Naive thymus-derived CD4-positive, alpha-beta T cell (primary cell): Measurements from ENCODE around the gene PISD. TPM values are rescaled to one million over a fixed set of nuclear protein-coding genes. Genes with fewer than 3 reads are reported as not detected.

Experiments
- ATAC-seq: fragments of 150-1000 bp; cut with Tn5 transposase; 2 replicates; pipeline ENCODE4 v1.10.0; 2021; ENCODE audit warnings: mild to moderate bottlenecking, moderate library complexity
- CTCF ChIA-PET: fragments of 350-600 bp; sonication (Branson Sonifier 250); formaldehyde crosslinking; loops from one replicate; lab custom pipeline; 2021; ENCODE audit warnings: antibody characterized with exemption; lab: Charles Lee
- POLR2A ChIA-PET: fragments of 350-600 bp; sonication (Branson Sonifier 250); formaldehyde crosslinking; loops from one replicate; lab custom pipeline; 2021; ENCODE audit warnings: antibody characterized with exemption, inconsistent platforms; lab: Charles Lee
- DNase-seq, 9 donors: peaks; one replicate each; pipeline versions ENCODE4 v3.0.0 to v3.0.0-alpha.2; 2020 to 2022; ENCODE audit warnings: mixed read lengths in 1 of 9
- H3K27ac ChIP-seq: one replicate; pipeline ENCODE4 v1.7.0; 2013; ENCODE audit warnings: mild to moderate bottlenecking, low read depth, low read length, moderate library complexity
- H3K27me3 ChIP-seq, 2 donors: one replicate each; pipeline ENCODE4 v1.7.0; 2013; ENCODE audit warnings: low read length in 2 of 2, mild to moderate bottlenecking in 2 of 2, moderate library complexity in 2 of 2; ENCODE audit not compliant: control insufficient read depth in 2 of 2, insufficient read depth in 2 of 2
- H3K36me3 ChIP-seq, 3 experiments: 1 replicate in 2 of 3; 2 replicates in 1 of 3; pipeline ENCODE4 v1.7.0; 2013; ENCODE audit warnings: low read length in 3 of 3, mild to moderate bottlenecking in 3 of 3, moderate library complexity in 1 of 3; ENCODE audit not compliant: insufficient read depth in 3 of 3, control insufficient read depth in 2 of 3
- H3K4me1 ChIP-seq, 2 donors: one replicate each; pipeline ENCODE4 v1.7.0; 2013; ENCODE audit warnings: low read length in 2 of 2, mild to moderate bottlenecking in 2 of 2, moderate library complexity in 1 of 2; ENCODE audit not compliant: control insufficient read depth in 2 of 2, insufficient read depth in 2 of 2
- H3K4me3 ChIP-seq: 2 replicates; pipeline ENCODE4 v1.7.0; 2013; ENCODE audit warnings: mild to moderate bottlenecking, low read length
- H3K9me3 ChIP-seq, 3 experiments: 1 replicate in 2 of 3; 2 replicates in 1 of 3; pipeline ENCODE4 v1.7.0; 2013; ENCODE audit warnings: low read length in 3 of 3; ENCODE audit not compliant: control insufficient read depth in 2 of 3
- H3K27ac Mint-ChIP-seq, 9 donors: one replicate each; pipeline ENCODE4 v1.8.0; 2020 to 2022; ENCODE audit warnings: mixed read lengths in 9 of 9, mild to moderate bottlenecking in 8 of 9, moderate library complexity in 5 of 9, inconsistent platforms in 2 of 9
- H3K27me3 Mint-ChIP-seq, 5 donors: one replicate each; pipeline ENCODE4 v1.8.0; 2021 to 2022; ENCODE audit warnings: mixed read lengths in 5 of 5, mild to moderate bottlenecking in 1 of 5
- H3K36me3 Mint-ChIP-seq, 5 donors: one replicate each; pipeline ENCODE4 v1.8.0; 2020 to 2022; ENCODE audit warnings: mixed read lengths in 5 of 5, mild to moderate bottlenecking in 3 of 5, inconsistent platforms in 1 of 5
- H3K4me1 Mint-ChIP-seq, 7 donors: one replicate each; pipeline ENCODE4 v1.8.0; 2020 to 2022; ENCODE audit warnings: mixed read lengths in 7 of 7, mild to moderate bottlenecking in 3 of 7, inconsistent platforms in 1 of 7
- H3K4me3 Mint-ChIP-seq, 10 donors: one replicate each; pipeline ENCODE4 v1.8.0; 2020 to 2022; ENCODE audit warnings: mild to moderate bottlenecking in 10 of 10, mixed read lengths in 10 of 10, moderate library complexity in 6 of 10, inconsistent platforms in 2 of 10
- H3K9me3 Mint-ChIP-seq, 11 donors: one replicate each; pipeline ENCODE4 v1.8.0; 2020 to 2022; ENCODE audit warnings: mixed read lengths in 11 of 11, mild to moderate bottlenecking in 4 of 11, inconsistent platforms in 1 of 11, moderate library complexity in 1 of 11
- intact Hi-C, 2 donors: fragments of 100-400 bp; cut with micrococcal nuclease; formaldehyde crosslinking; loops; one replicate each; pipeline ENCODE4 v1.15.1; 2023
- polyA plus RNA-seq, 2 donors: library from polyadenylated mRNA; unstranded; fragments of 300-500 nt; fragmentation: Illumina TruSeq; gene quantifications; one replicate each; pipeline ENCODE4 v1.2.3, GENCODE V29; 2021
- total RNA-seq, 6 experiments: library from RNA in 5 of 6; stranded (reverse) in 5 of 6; gene quantifications; 1 replicate in 5 of 6; 2 replicates in 1 of 6; pipeline ENCODE4 v1.2.3 and lab custom pipeline; 2021 to 2026

The PISD gene
- total and polyA plus RNA-seq, 7 experiments from 2014 or later, result 15.3 to 47.8 (median 31.5) TPM

DNA sequence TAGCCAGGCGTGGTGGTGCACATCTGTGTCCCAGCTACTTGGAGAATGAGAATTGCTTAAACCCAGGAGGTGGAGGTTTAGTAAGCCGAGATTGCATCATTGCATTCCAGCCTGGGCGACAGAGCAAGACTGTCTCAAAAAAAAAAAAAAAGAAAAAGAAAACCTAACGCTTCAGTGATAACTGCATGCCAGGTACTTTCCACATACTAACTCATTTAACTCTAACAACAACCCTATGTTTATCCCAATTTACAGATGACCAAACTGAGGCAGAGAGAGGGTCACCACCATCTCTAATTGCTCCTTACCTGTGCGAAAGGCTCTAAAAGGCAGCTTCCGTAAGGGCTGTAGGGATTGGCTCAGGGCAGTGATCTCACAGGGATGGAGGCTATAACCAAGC, 11.6 kb downstream of the PISD start:
- Histone ChIP-seq H3K9me3 (no peaks in the 10 kb centered on the region), H3K27me3 (no peaks in the 10 kb centered on the region), H3K27ac (no peak overlapping the region), H3K4me3 (no peak overlapping the region), H3K4me1 (no peaks in the 10 kb centered on the region), H3K36me3 (peaks cover 0 to 45% (median 9%) of the 10 kb centered on the region in 3 experiments)
- Mint-ChIP-seq H3K27ac (no peak overlapping the region), H3K9me3 (no peaks in the 10 kb centered on the region), H3K4me3 (no peak overlapping the region), H3K36me3 (peaks cover 0 to 24% (median 11%) of the 10 kb centered on the region in 5 donors), H3K4me1 (peaks cover 11 to 22% (median 17%) of the 10 kb centered on the region in 7 donors), H3K27me3 (no peaks in the 10 kb centered on the region)
- ATAC-seq (no peak), DNase-seq (no peak)
- intact Hi-C loops, result no loop called here
- ChIA-PET POLR2A (no interaction called here), CTCF (no interaction called here)

DNA sequence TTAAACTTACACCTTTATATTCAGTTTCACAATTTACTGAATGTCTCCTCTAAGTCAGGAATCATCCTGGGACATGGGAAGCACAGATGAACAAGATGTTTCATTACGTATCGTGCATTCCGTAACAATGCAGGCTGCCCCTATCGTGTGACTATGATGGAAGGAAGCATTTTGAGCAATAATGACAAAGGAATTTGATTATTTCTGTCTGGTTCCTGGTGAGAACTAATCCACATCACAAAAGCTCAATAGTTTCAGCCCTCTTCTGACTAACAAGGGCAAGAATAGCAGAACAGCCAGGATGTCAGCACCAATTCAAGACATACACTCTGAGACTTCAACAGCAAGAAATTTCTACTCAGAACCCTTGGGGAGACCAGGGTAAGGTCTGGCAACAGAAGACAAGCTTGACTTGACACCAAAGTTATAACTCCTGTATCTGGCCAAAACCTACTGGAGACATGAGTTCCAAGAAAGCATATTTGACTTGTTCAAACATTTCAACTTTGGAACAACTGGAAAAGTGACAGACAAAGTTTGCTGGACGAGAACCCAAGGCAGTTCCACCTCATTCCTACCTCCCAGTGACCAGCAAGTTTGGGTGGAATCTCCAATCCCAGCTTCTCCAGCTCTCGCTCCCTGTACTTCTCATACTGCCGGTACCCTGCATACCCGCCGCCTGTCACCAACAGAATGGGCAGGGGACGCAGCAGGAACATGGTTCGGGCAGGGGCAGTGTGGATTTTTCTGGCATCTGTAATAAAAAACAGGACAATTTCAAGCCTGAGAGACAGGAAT, 14.3 kb downstream of the PISD start:
- intact Hi-C loops, result no loop called here
- POLR2A ChIA-PET, result interaction anchor here (1.7 kb wide), 1 partner anchor 14 kb away, joined by 7 read pairs; the partner anchor contains the start of gene PISD
- Mint-ChIP-seq H3K9me3 (no peaks in the 10 kb centered on the region), H3K27ac (no peak overlapping the region), H3K4me1 (peaks cover 0 to 21% (median 4%) of the 10 kb centered on the region in 7 donors), H3K36me3 (peaks cover 0 to 24% (median 8%) of the 10 kb centered on the region in 5 donors), H3K27me3 (no peaks in the 10 kb centered on the region), H3K4me3 (no peak overlapping the region)
- Histone ChIP-seq H3K27me3 (no peaks in the 10 kb centered on the region), H3K27ac (no peak overlapping the region), H3K4me3 (no peak overlapping the region), H3K9me3 (no peaks in the 10 kb centered on the region), H3K36me3 (peaks cover 0 to 50% (median 9%) of the 10 kb centered on the region in 3 experiments), H3K4me1 (no peaks in the 10 kb centered on the region)
- CTCF ChIA-PET, result interaction anchor here (0.6 kb wide), 1 partner anchor 207 kb away, joined by 3 read pairs; no protein-coding TSS in a partner anchor
- DNase-seq (no peak), ATAC-seq (no peak)

DNA sequence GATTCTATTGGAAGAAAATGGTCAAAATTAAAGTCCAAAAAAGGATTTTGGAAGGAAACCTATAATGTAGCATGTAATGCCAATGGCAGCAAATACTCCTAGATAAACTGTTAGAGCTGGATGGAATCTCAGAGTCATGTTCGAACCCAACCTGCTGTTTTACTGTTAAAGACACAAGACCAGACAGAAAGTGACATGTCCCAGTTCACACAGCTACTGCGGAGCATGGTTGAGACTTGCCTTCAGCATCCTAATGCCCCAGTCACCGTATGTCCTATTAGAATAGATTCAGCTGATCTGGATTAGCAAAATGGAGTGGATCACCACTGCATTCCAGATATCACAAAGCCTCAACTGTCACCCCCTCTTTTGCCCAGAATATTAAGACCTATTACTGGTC, 14.9 kb downstream of the PISD start:
- intact Hi-C loops, result no loop called here
- no peaks in the 10 kb centered on the region for H3K4me1 ChIP-seq
- no peak overlapping the region for H3K4me3 Mint-ChIP-seq
- no peak overlapping the region for H3K27ac Mint-ChIP-seq
- no peak overlapping the region for H3K27ac ChIP-seq
- H3K9me3 Mint-ChIP-seq, result no peaks in the 10 kb centered on the region
- CTCF ChIA-PET, result no interaction called here
- peaks cover 0 to 21% (median 4%) of the 10 kb centered on the region in 7 donors for H3K4me1 Mint-ChIP-seq
- no peak for DNase-seq
- no peak overlapping the region for H3K4me3 ChIP-seq
- peaks cover 0 to 28% (median 8%) of the 10 kb centered on the region in 5 donors for H3K36me3 Mint-ChIP-seq
- H3K36me3 ChIP-seq, result peaks cover 0 to 53% (median 9%) of the 10 kb centered on the region in 3 experiments
- ATAC-seq, result no peak
- H3K27me3 Mint-ChIP-seq, result no peaks in the 10 kb centered on the region
- no peaks in the 10 kb centered on the region for H3K9me3 ChIP-seq
- POLR2A ChIA-PET, result interaction anchor here (1.7 kb wide), 1 partner anchor 15 kb away, joined by 7 read pairs; the partner anchor contains the start of gene PISD
- no peaks in the 10 kb centered on the region for H3K27me3 ChIP-seq

DNA sequence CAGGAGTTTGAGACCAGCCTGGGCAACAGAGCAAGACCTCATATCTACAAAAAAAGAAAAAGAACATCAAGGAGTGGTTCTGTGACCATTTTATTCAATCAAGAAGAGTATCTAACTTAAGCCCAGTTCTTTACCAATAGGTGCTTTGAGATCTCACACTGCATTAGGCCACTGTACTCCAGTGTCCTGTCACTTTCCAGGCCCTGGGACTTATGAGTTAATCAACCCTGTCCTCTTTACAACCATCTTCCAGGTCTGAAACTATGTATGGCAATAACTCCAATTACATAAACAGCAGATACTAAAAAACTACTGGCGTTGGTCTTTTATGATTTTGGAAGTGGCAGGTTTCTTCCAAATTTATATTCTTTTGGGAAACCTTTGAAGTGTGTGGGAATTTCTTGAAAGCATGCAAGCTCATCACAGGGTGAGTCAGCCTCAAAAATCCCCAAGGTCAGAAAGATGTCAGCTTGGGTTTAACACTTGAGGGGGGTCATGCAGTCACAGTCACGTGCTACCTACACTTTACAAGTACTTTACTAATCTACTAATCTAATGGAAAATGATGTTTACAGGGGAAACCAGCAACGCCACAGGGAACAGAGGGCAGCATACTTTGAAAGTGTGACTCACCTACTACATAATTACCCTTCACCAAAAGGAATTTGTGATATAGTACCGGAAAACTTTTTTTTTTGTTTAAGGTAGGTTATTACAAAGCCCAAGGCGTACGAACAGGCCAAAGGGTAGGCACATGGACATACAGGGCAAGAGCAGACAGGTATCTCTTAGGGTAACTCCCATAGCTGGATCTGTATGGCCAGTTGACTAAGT, 15.6 kb downstream of the PISD start:
- no peaks in the 10 kb centered on the region for H3K9me3 Mint-ChIP-seq
- Histone ChIP-seq H3K9me3 (no peaks in the 10 kb centered on the region), H3K27ac (no peak overlapping the region), H3K4me3 (no peak overlapping the region), H3K36me3 (peaks cover 0 to 54% (median 9%) of the 10 kb centered on the region in 3 experiments), H3K4me1 (no peaks in the 10 kb centered on the region), H3K27me3 (no peaks in the 10 kb centered on the region)
- ChIA-PET CTCF (interaction anchor here (1.1 kb wide), 1 partner anchor 31 kb away, joined by 5 read pairs; no protein-coding TSS in a partner anchor), POLR2A (interaction anchor here (1.7 kb wide), 1 partner anchor 15 kb away, joined by 7 read pairs; the partner anchor contains the start of gene PISD)
- H3K36me3 Mint-ChIP-seq, result peaks cover 0 to 29% (median 8%) of the 10 kb centered on the region in 5 donors
- no peak overlapping the region for H3K4me3 Mint-ChIP-seq
- ATAC-seq, result no peak
- peaks cover 0 to 21% (median 4%) of the 10 kb centered on the region in 7 donors for H3K4me1 Mint-ChIP-seq
- peak overlapping the region in 4 of 9 donors; percentile 11 to 49 (median 32) for H3K27ac Mint-ChIP-seq
- intact Hi-C loops, result no loop called here
- no peaks in the 10 kb centered on the region for H3K27me3 Mint-ChIP-seq
- DNase-seq, result no peak

DNA sequence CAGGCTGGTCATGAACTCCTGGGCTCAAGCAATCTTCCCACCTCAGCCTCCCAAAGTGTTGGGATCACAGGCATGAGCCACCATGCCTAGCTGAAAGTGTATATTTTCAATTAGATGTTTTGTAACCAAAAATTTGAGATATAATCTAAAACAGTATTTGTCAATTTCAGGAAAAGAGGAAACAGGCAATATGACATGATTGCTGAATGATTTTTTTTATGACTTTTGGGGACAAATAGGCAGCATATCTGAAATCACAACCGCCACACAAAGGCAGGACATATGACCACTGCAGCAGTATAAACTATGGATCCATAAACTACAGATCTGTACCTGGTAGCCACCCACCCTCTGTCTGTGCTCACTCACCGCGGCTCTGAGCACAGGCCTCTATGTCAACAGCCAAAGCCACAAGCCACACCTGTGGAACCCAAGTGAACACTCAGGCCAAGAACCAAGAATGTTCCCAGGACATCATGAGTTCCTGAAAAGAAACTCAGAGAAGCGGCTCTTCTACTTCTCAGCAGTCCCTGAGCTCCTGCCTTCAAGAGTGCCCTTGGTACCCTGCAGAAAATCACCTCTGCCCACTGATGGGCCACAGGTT, 22.5 kb downstream of the PISD start:
- DNase-seq, result no peak
- H3K4me1 Mint-ChIP-seq, result peaks cover 29 to 46% (median 40%) of the 10 kb centered on the region in 7 donors
- Histone ChIP-seq H3K27me3 (no peaks in the 10 kb centered on the region), H3K9me3 (no peaks in the 10 kb centered on the region), H3K4me1 (peaks cover 7 to 16% of the 10 kb centered on the region in 2 donors), H3K27ac (no peak overlapping the region), H3K36me3 (peaks cover 0 to 7% (median 0%) of the 10 kb centered on the region in 3 experiments), H3K4me3 (no peak overlapping the region)
- ChIA-PET CTCF (interaction anchor here (0.6 kb wide), 1 partner anchor 145 kb away, joined by 4 read pairs; no protein-coding TSS in a partner anchor), POLR2A (interaction anchor here (0.6 to 1.4 kb wide), 3 partner anchors 9 to 96 kb away, joined by 3 to 4 read pairs (median 3); partner anchors contain the start of gene PISD)
- intact Hi-C loops, result loop anchor here in 1 of 2 donors (10.0 kb wide), 1 partner anchor 535 kb away; the partner anchor contains the start of gene SELENOM
- no peak for ATAC-seq
- H3K9me3 Mint-ChIP-seq, result no peaks in the 10 kb centered on the region
- no peaks in the 10 kb centered on the region for H3K27me3 Mint-ChIP-seq
- peaks cover 0 to 13% (median 4%) of the 10 kb centered on the region in 5 donors for H3K36me3 Mint-ChIP-seq
- H3K4me3 Mint-ChIP-seq, result peak overlapping the region in 7 of 10 donors; percentile 12 to 70 (median 44)
- peak overlapping the region; percentile 20 to 88 (median 76) for H3K27ac Mint-ChIP-seq
